HUES6 (cell line): Measurements from ENCODE around the gene PKIG.

Experiments
- H3K27ac ChIP-seq: 2 replicates; pipeline ENCODE4 v1.7.0; 2013; ENCODE audit warnings: low read depth, mild to moderate bottlenecking, low read length, inconsistent platforms
- H3K27me3 ChIP-seq: 2 replicates; pipeline ENCODE4 v1.6.1; 2013; ENCODE audit warnings: low read length; ENCODE audit not compliant: control insufficient read depth, insufficient read depth
- H3K36me3 ChIP-seq: 2 replicates; pipeline ENCODE4 v1.6.1; 2013; ENCODE audit warnings: low read length; ENCODE audit not compliant: control insufficient read depth, insufficient read depth
- H3K4me1 ChIP-seq: 2 replicates; pipeline ENCODE4 v1.6.1; 2013; ENCODE audit warnings: low read length; ENCODE audit not compliant: control insufficient read depth, insufficient read depth
- H3K4me3 ChIP-seq: 2 replicates; pipeline ENCODE4 v1.5.1; 2013; ENCODE audit warnings: low read depth, low read length
- H3K9ac ChIP-seq: one replicate; pipeline ENCODE4 v1.6.1; 2013; ENCODE audit warnings: mild to moderate bottlenecking, low read length
- H3K9me3 ChIP-seq: 2 replicates; pipeline ENCODE4 v1.6.1; 2013; ENCODE audit warnings: low read depth, low read length; ENCODE audit not compliant: control insufficient read depth, insufficient read depth

PKIG gene

DNA sequence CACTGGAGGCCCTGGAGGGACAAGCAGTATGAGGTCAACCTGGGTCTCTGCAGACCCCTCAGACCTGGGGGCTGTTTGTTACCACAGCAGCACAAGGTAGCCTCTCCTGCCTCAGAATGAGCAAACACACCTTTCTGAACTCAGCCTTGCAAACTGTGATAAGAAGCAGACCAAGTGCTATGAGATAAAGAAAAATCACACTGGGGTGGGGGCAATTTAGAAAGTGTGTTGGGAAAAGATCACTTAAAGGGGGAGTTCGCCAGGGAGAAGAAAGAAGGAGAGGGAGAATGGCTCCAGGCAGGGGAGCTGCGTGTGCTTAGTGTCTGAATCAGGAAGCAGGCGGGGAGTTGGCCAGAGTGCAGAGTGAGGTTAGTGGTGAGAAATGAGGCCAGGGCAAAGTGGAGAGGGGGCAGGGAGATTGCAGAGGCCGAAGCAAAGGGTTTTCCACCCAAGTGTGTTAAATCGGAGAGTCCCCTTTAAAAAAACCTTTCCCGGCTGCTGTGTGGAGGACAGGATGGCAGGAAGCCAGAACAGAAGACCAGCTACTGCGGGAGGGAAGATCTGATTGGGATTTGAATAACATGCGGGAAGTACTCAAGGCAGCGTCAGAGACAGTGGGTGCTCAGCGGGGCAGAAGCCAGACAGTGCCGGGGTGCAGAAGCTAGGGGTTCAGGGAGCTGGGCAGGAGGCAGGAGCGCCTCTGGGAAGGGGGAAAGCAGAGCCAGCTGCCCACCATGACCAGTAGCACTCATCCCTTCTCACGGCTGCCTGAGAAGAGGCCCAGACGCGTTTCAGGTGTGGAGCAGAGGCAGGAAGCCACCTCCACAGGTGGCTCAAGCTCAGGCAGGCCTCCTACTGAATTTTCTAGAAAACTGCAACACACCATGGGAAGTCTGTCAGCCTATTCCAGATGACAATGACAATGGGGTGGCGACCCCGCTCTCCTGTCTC is 60.1 kb downstream of the PKIG start:
- H3K9ac ChIP-seq: peak overlapping the region; percentile 78
- H3K9me3 ChIP-seq: peaks cover 3% of the 10 kb centered on the region
- no peaks in the 10 kb centered on the region for H3K27me3 ChIP-seq
- H3K4me1 ChIP-seq: peaks cover 39% of the 10 kb centered on the region
- 0 out of 2 replicates have a peak, but pooled peaks cover 4% of the 10 kb centered on the region for H3K36me3 ChIP-seq
- peak overlapping the region; percentile 80; the same call in 1 of the 2 replicates for H3K27ac ChIP-seq
- peak overlapping the region; percentile 37; the same call in 1 of the 2 replicates for H3K4me3 ChIP-seq

GRCh38 chr20:44643154-44643519 is 60.8 kb downstream of the PKIG start:
- H3K36me3 ChIP-seq: 0 out of 2 replicates have a peak, but pooled peaks cover 4% of the 10 kb centered on the region
- no peaks in the 10 kb centered on the region for H3K27me3 ChIP-seq
- H3K9me3 ChIP-seq: peaks cover 3% of the 10 kb centered on the region
- no peak overlapping the region for H3K4me3 ChIP-seq
- H3K9ac ChIP-seq: no peak overlapping the region
- no peak overlapping the region; the same call in 1 of the 2 replicates for H3K27ac ChIP-seq
- H3K4me1 ChIP-seq: peaks cover 44% of the 10 kb centered on the region

- H3K4me1 ChIP-seq: peaks cover 50% of the 10 kb centered on the region
- no peak overlapping the region; the same call in 1 of the 2 replicates for H3K27ac ChIP-seq
- peak overlapping the region; percentile 37 for H3K9ac ChIP-seq
Observed at GRCh38 chr20:44643596-44644229, 61.3 kb downstream of the PKIG start.

DNA sequence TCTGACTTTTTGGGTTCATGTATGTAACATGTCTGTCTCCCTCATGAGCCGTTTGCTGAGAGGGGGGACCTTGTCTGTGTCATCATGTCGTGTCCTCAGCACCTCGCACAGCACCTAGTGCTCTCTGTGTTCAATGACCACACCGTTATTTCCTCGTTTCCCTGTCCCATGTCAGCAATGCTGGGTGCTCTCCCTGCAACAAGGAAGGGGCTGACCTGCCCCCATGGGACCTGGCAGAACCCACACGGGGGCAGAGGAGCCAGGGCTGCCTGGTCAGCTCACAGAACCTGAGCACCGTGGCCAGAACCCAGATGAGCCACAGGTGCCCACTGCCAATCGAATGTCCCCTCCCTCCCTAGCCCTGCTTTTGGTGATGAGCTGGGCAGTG is 61.8 kb downstream of the PKIG start:
- Histone ChIP-seq H3K27me3 (no peaks in the 10 kb centered on the region), H3K4me1 (peaks cover 52% of the 10 kb centered on the region), H3K4me3 (no peak overlapping the region), H3K9ac (peak overlapping the region; percentile 37), H3K27ac (no peak overlapping the region; the same call in 1 of the 2 replicates), H3K36me3 (0 out of 2 replicates have a peak, but pooled peaks cover 4% of the 10 kb centered on the region), H3K9me3 (peaks cover 3% of the 10 kb centered on the region; the same call in 1 of the 2 replicates)

More at GRCh38 chr20:44643596-44644229, 61.3 kb downstream of the PKIG start:
- H3K36me3 ChIP-seq: 0 out of 2 replicates have a peak, but pooled peaks cover 4% of the 10 kb centered on the region
- H3K9me3 ChIP-seq: peaks cover 3% of the 10 kb centered on the region; the same call in 1 of the 2 replicates
- no peaks in the 10 kb centered on the region for H3K27me3 ChIP-seq
- no peak overlapping the region for H3K4me3 ChIP-seq

- Histone ChIP-seq H3K4me3 (no peak overlapping the region), H3K36me3 (0 out of 2 replicates have a peak, but pooled peaks cover 4% of the 10 kb centered on the region), H3K27me3 (no peaks in the 10 kb centered on the region), H3K4me1 (peaks cover 52% of the 10 kb centered on the region), H3K9ac (no peak overlapping the region), H3K27ac (no peak overlapping the region; the same call in 1 of the 2 replicates), H3K9me3 (peaks cover 3% of the 10 kb centered on the region; the same call in 1 of the 2 replicates)
Observed at GRCh38 chr20:44644667-44645131, 62.3 kb downstream of the PKIG start.

GRCh38 chr20:44646023-44646640 is 63.8 kb downstream of the PKIG start:
- H3K36me3 ChIP-seq: no peaks in the 10 kb centered on the region
- no peak overlapping the region for H3K4me3 ChIP-seq
- H3K9me3 ChIP-seq: no peaks in the 10 kb centered on the region
- H3K27ac ChIP-seq: no peak overlapping the region
- peaks cover 7% of the 10 kb centered on the region for H3K27me3 ChIP-seq
- peaks cover 57% of the 10 kb centered on the region for H3K4me1 ChIP-seq
- no peak overlapping the region for H3K9ac ChIP-seq

DNA sequence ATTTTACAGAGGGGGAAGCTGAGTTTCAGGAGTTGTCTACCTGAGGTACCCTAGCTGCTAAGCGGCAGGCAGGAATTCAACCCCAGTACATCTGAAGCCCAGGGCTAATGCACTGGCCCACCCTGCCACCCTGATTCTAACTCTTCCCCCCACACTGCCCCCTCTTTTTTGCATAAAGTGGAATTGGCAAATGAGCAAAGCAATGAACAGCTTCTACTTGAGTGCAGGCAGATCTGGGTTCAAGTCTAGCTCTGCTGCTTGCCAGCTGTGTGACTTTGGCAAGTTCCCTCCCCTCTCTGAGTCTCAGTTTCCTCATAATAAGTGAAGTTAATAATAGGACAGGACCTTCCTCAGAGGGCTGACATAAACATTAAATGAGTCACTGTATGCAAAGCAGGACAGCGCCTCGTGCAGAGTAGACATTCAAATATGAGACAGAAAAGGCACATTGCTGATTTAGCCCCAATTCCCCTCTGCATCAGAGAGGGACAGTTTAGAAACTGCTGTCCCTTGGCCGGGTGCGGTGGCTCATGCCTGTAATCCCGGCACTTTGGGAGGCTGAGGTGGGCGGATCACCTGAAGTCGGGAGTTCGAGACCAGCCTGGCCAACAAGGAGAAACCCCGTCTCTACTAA is 64.4 kb downstream of the PKIG start:
- Histone ChIP-seq H3K4me1 (peaks cover 55% of the 10 kb centered on the region), H3K4me3 (no peak overlapping the region), H3K27ac (no peak overlapping the region)

DNA sequence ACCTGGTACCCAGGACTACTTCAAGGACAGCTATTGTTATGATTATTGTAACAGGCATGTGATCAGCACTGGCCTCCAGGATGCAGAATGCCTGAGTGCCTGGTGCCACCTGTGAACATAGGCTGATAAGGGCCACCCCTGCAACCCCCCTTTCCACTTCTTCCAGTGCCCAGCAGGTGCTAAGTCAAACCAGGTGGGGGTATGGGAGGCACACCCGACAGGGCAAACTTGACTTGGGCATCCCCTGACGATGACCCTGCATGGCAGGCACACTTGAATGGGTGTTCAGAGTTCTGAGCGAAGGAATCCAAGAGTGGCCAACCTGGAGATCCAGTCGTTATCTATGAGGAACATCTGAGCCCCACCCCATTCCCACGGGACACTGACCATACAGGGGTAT is 65.7 kb downstream of the PKIG start:
- Histone ChIP-seq H3K27me3 (peaks cover 19% of the 10 kb centered on the region), H3K4me1 (peaks cover 47% of the 10 kb centered on the region), H3K27ac (no peak overlapping the region), H3K4me3 (no peak overlapping the region), H3K9ac (no peak overlapping the region), H3K9me3 (no peaks in the 10 kb centered on the region), H3K36me3 (no peaks in the 10 kb centered on the region)

More for the DNA sequence above, 64.4 kb downstream of the PKIG start:
- no peak overlapping the region for H3K9ac ChIP-seq
- H3K9me3 ChIP-seq: no peaks in the 10 kb centered on the region
- no peaks in the 10 kb centered on the region for H3K36me3 ChIP-seq
- peaks cover 8% of the 10 kb centered on the region for H3K27me3 ChIP-seq

DNA sequence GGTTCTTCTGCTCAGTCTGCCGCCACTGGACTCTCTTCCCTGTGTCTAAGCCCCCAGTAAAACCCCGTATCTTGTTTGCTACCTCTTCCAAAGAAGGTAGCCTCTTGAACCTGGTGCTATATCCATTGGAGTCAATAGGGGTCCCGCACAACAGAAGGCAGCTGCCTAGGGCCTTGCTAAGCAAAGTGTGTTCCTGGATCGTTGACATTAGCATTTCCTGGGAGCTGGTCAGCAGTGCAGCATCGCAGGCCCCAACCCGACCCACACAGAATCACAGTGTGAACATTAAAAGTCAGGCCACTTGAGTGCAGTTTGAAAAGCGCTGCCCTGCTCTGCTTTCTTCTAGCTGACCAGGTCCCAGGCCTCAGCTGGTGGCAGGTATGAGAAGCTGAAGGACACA is 66.2 kb downstream of the PKIG start:
- H3K9ac ChIP-seq: no peak overlapping the region
- peaks cover 24% of the 10 kb centered on the region for H3K27me3 ChIP-seq
- H3K4me1 ChIP-seq: peaks cover 42% of the 10 kb centered on the region
- no peaks in the 10 kb centered on the region for H3K36me3 ChIP-seq
- H3K9me3 ChIP-seq: no peaks in the 10 kb centered on the region
- H3K4me3 ChIP-seq: no peak overlapping the region
- no peak overlapping the region for H3K27ac ChIP-seq

DNA sequence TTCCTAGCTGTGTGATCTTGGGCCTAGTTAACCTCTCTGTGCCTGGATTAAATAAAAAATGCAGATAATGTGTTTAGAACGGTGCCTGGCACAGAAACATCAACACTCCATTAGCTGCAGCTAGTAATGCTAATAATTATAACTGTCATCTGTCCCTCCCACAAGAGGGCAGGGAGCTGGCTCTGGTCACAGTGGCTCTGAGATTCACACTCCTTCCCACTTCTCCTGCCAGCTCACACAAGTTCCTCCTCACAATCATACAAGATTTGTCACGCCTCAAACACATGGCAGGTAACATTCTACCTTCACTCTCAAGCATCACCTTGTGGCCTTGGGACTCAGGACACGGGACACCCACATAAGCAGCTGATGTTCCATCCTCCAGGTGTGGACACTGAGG is 66.7 kb downstream of the PKIG start:
- Histone ChIP-seq H3K9me3 (peaks cover under 1% of the 10 kb centered on the region; the same call in 1 of the 2 replicates), H3K4me3 (no peak overlapping the region), H3K4me1 (peaks cover 36% of the 10 kb centered on the region), H3K9ac (no peak overlapping the region), H3K36me3 (no peaks in the 10 kb centered on the region), H3K27me3 (peaks cover 26% of the 10 kb centered on the region), H3K27ac (no peak overlapping the region)
